Measurements from ENCODE around the gene CDK10.

The CDK10 gene

GRCh38 chr16:89720551-89720812 is 34.0 kb downstream of the CDK10 start:
- Histone ChIP-seq H3K79me2 (ENCODE audit: low read length) (peaks cover 26% of the 10 kb centered on the region), H3K4me1 (ENCODE audit: low read length) (0 out of 2 replicates have a peak, but pooled peaks cover 7% of the 10 kb centered on the region), H3K27me3 (replicated peaks; ENCODE audit: insufficient read depth, low read length) (no peaks in the 10 kb centered on the region), H3K9ac (ENCODE audit: low read length) (peak overlapping the region; percentile 42; the same call in 1 of the 2 replicates), H3K9me2 (replicated peaks; ENCODE audit: insufficient read depth, low read length) (no peaks in the 10 kb centered on the region), H3K4me2 (ENCODE audit: low read depth, low read length) (peak overlapping the region; percentile 59; the same call in 1 of the 2 replicates), H4K20me1 (ENCODE audit: insufficient read depth, low read length) (no peaks in the 10 kb centered on the region), H3K9me3 (replicated peaks; ENCODE audit: insufficient read depth, low read length) (no peaks in the 10 kb centered on the region), H3K27ac (ENCODE audit: low read length) (peak overlapping the region; percentile 10; the same call in 1 of the 2 replicates), H3K36me3 (replicated peaks; ENCODE audit: insufficient read depth, low read length) (no peaks in the 10 kb centered on the region), H3K4me3 (ENCODE audit: low read length) (peak overlapping the region; percentile 76), H3F3A (ENCODE audit: insufficient read depth, low read length) (peaks cover 15% of the 10 kb centered on the region), H2AFZ (ENCODE audit: low read length) (no peak overlapping the region)
- DNase-seq, result no peak
- TF ChIP-seq, protein P1, sequence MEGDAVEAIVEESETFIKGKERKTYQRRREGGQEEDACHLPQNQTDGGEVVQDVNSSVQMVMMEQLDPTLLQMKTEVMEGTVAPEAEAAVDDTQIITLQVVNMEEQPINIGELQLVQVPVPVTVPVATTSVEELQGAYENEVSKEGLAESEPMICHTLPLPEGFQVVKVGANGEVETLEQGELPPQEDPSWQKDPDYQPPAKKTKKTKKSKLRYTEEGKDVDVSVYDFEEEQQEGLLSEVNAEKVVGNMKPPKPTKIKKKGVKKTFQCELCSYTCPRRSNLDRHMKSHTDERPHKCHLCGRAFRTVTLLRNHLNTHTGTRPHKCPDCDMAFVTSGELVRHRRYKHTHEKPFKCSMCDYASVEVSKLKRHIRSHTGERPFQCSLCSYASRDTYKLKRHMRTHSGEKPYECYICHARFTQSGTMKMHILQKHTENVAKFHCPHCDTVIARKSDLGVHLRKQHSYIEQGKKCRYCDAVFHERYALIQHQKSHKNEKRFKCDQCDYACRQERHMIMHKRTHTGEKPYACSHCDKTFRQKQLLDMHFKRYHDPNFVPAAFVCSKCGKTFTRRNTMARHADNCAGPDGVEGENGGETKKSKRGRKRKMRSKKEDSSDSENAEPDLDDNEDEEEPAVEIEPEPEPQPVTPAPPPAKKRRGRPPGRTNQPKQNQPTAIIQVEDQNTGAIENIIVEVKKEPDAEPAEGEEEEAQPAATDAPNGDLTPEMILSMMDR (IDR thresholded peaks at IDR 0.05; ENCODE audit: low read length), result no peak
- TF ChIP-seq EZH2 (optimal IDR thresholded peaks at IDR 0.05; ENCODE audit: low read depth, low read length), result no peak
- no peak for TF ChIP-seq EZH2phosphoT487 (IDR thresholded peaks at IDR 0.05; ENCODE audit: low read length)

DNA sequence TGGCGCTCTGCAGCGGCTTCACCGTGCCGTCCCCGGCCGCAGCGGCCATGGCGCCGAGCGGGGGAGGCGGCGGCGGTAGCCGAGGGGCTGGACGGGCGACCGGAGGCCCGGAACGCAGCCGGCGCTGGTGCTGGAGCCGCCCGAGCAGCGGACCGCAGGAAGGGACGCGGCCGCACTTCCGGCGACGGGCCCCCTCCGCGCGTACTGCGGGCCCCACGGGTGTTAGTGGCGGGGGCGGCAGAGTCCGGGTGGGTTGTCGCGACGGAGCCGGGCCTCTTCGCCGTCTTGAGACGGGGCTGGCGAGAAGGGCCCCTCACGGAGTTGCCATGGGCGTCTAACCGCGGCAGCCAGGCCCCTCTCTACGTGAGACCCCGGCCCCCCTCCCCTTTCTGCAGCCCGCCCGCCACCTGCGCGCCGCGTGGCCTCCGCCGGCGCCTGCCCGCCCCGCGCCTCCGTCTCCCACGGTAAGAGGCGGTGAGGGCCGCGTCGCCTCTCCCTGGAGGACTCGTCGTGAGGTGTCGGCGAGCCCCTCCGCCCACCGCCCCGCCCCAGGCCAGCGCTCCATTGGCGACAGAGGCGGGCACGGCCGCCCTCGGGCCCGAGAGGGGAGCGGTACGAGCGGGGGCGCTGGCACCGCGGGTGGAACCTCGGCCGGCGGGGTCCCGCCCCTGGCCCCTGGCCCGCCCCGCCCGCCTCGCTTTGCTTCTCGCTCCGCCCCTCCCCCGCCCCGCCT is 34.5 kb downstream of the CDK10 start, which contains the start of the genes VPS9D1 and ZNF276:
Gene VPS9D1, minus strand, starts transcription at position 86 of the 733 bp plus-strand sequence. Its CDS starts 37 bp downstream, at position 49.
Gene ZNF276, plus strand, starts transcription at position 725 of the 733 bp plus-strand sequence. CDS start 104 bp downstream, outside the sequence.
- H3F3A ChIP-seq (ENCODE audit: insufficient read depth, low read length), result peaks cover 15% of the 10 kb centered on the region
- H3K79me2 ChIP-seq (ENCODE audit: low read length), result peaks cover 26% of the 10 kb centered on the region
- no peaks in the 10 kb centered on the region for H3K9me2 ChIP-seq (replicated peaks; ENCODE audit: insufficient read depth, low read length)
- H3K27me3 ChIP-seq (replicated peaks; ENCODE audit: insufficient read depth, low read length), result no peaks in the 10 kb centered on the region
- H3K4me2 ChIP-seq (ENCODE audit: low read depth, low read length), result peak within 1 kb of the TSS; percentile 92
- peak; percentile 70 for DNase-seq
- H3K36me3 ChIP-seq (replicated peaks; ENCODE audit: insufficient read depth, low read length), result no peaks in the 10 kb centered on the region
- peak within 1 kb of the TSS; percentile 78 for H3K27ac ChIP-seq (ENCODE audit: low read length)
- no peaks in the 10 kb centered on the region for H3K9me3 ChIP-seq (replicated peaks; ENCODE audit: insufficient read depth, low read length)
- H2AFZ ChIP-seq (ENCODE audit: low read length), result no peak within 1 kb of the TSS
- H3K4me1 ChIP-seq (ENCODE audit: low read length), result 0 out of 2 replicates have a peak, but pooled peaks cover 7% of the 10 kb centered on the region
- H3K4me3 ChIP-seq (ENCODE audit: low read length), result peak within 1 kb of the TSS; percentile 76
- TF ChIP-seq EZH2 (optimal IDR thresholded peaks at IDR 0.05; ENCODE audit: low read depth, low read length) (no peak), EZH2phosphoT487 (IDR thresholded peaks at IDR 0.05; ENCODE audit: low read length) (no peak)
- TF ChIP-seq, protein P1 (IDR thresholded peaks at IDR 0.05; ENCODE audit: low read length), result no peak
- H3K9ac ChIP-seq (ENCODE audit: low read length), result peak within 1 kb of the TSS; percentile 69
- no peaks in the 10 kb centered on the region for H4K20me1 ChIP-seq (ENCODE audit: insufficient read depth, low read length)

- peak overlapping the region; percentile 92 for H3K4me2 ChIP-seq (ENCODE audit: low read depth, low read length)
- no peaks in the 10 kb centered on the region for H3K9me3 ChIP-seq (replicated peaks; ENCODE audit: insufficient read depth, low read length)
- no peaks in the 10 kb centered on the region for H4K20me1 ChIP-seq (ENCODE audit: insufficient read depth, low read length)
- no peaks in the 10 kb centered on the region for H3K9me2 ChIP-seq (replicated peaks; ENCODE audit: insufficient read depth, low read length)
- TF ChIP-seq, protein P1 (IDR thresholded peaks at IDR 0.05; ENCODE audit: low read length), result no peak
- TF ChIP-seq EZH2phosphoT487 (IDR thresholded peaks at IDR 0.05; ENCODE audit: low read length) (no peak), EZH2 (optimal IDR thresholded peaks at IDR 0.05; ENCODE audit: low read depth, low read length) (no peak)
- peak; percentile 81 for DNase-seq
- peaks cover 26% of the 10 kb centered on the region for H3K79me2 ChIP-seq (ENCODE audit: low read length)
- H3K27me3 ChIP-seq (replicated peaks; ENCODE audit: insufficient read depth, low read length), result no peaks in the 10 kb centered on the region
- no peaks in the 10 kb centered on the region for H3K36me3 ChIP-seq (replicated peaks; ENCODE audit: insufficient read depth, low read length)
- H3K9ac ChIP-seq (ENCODE audit: low read length), result peak overlapping the region; percentile 69
- H2AFZ ChIP-seq (ENCODE audit: low read length), result no peak overlapping the region
- H3K4me1 ChIP-seq (ENCODE audit: low read length), result 0 out of 2 replicates have a peak, but pooled peaks cover 7% of the 10 kb centered on the region
- H3K4me3 ChIP-seq (ENCODE audit: low read length), result peak overlapping the region; percentile 76
- H3F3A ChIP-seq (ENCODE audit: insufficient read depth, low read length), result peaks cover 15% of the 10 kb centered on the region
- peak overlapping the region; percentile 78; the same call in 1 of the 2 replicates for H3K27ac ChIP-seq (ENCODE audit: low read length)
These were observed 35.3 kb downstream of the CDK10 start for GRCh38 chr16:89721546-89722391.
